ENCODE results near the gene MRPL21. TPM values are rescaled to one million over a fixed set of nuclear protein-coding genes. Genes with fewer than 3 reads are reported as not detected.
"Not testable (repeated sequence)": the region's sequence is repeated elsewhere in the genome, so short reads cannot be mapped to it uniquely, and the experiment has no call there.

The MRPL21 gene
- total RNA-seq, 1 experiment from 2014 or later = 106 TPM

DNA sequence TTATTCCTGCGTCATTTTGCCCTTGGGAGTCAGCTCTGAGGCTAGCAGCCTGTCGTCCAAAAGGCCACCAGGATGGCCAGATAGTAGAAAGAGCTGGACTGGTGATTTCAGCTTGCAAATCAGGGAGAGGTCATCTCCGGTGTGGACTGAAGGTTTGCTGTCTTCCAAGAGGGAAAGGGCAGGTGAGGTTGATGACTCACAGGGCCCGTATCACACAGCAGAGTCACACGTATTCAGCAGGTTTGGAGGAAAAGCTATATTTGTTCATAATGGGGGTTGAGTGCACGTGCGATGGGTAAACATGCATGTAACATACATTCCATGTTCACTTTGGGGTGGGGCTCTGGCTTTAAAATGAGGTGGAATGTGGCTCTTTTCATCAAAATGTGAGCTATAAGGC, 25.6 kb downstream of the MRPL21 start:
- DNase-seq (ENCODE audit: extremely low read depth, low read depth) = no peak

GRCh38 chr11:68872216-68873003, 31.2 kb downstream of the MRPL21 start:
- no peak for DNase-seq (ENCODE audit: extremely low read depth, low read depth)

- DNase-seq (ENCODE audit: extremely low read depth, low read depth) = no peak
These were observed 33.2 kb downstream of the MRPL21 start for GRCh38 chr11:68870470-68870869.

DNA sequence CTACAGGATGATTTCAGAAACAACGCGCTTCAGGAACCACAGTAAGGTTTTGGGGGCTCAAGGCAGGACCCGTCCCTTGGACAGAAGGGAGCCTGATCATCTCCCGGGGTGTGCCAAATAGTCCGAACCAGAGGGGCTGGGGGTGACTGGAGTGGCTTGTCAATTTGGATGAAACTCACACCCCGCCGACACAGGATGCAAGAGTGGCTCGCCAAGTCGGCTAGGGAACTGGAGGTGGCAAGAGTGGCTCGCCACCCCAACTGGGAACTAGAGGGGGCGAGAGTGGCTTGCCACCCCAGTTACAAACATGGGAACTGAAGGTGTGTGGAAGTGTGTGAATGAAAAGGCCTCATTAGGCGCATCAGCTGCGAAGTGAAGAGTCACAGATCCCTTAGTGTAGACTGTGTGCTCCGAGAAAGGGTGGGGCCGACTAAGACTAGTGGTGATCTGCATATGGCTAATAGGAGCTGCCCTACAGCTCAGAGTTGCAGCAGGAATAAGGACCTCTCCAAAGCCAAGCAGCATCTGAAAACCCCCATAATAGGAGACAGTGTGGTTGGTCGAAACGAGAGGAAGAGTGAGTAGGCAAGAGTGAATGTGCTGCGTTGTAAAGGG, 35.3 kb downstream of the MRPL21 start:
- no peak for DNase-seq (ENCODE audit: extremely low read depth, low read depth)

- no peak for DNase-seq (ENCODE audit: extremely low read depth, low read depth)
These were observed 36.6 kb downstream of the MRPL21 start for GRCh38 chr11:68867066-68867465.

DNA sequence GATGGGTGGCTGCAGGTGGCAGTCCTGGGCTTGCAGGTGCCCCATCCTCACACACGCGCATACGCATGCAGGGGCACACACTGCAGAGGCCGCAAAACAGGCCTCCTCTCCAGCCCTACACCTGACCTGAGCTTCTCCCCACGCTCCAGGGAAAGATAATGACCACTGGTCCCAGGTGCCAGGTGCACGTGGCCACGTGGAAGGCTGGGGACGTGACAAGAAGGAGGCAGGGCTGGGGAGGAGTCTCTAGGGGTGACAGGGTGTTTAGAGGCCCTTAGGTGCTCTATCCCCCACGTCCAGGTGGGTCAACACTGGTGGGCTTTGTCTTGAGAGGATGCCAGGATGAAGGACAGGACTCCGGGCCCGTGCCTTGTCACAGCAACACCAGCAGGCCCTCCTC, 38.4 kb downstream of the MRPL21 start:
- no peak for DNase-seq (ENCODE audit: extremely low read depth, low read depth)

GRCh38 chr11:68863553-68864265, 39.9 kb downstream of the MRPL21 start:
- no peak for DNase-seq (ENCODE audit: extremely low read depth, low read depth)

GRCh38 chr11:68862421-68862820, 41.2 kb downstream of the MRPL21 start:
- no peak for DNase-seq (ENCODE audit: extremely low read depth, low read depth)

DNA sequence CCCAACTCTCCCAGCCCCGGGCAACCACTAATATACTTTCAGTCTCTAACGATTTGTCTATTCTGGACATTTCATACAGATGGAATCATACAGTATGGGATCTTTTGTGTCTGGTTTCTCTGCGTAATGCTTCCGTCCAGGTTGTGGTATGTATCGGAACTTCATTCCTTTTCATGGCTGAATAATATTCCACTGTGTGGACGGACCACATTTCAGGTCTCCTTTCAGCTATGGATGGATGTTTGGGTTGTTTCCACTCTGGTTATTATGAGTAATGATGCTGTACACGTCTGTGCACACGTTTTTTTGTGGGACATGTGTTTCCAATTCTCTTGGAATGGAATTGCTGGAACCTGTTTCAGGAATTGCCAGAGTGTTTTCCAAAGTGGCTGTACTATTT, 44.5 kb downstream of the MRPL21 start:
- DNase-seq (ENCODE audit: extremely low read depth, low read depth) = no peak

- no peak for DNase-seq (ENCODE audit: extremely low read depth, low read depth)
These were observed 46.5 kb downstream of the MRPL21 start for GRCh38 chr11:68857037-68857586.

DNA sequence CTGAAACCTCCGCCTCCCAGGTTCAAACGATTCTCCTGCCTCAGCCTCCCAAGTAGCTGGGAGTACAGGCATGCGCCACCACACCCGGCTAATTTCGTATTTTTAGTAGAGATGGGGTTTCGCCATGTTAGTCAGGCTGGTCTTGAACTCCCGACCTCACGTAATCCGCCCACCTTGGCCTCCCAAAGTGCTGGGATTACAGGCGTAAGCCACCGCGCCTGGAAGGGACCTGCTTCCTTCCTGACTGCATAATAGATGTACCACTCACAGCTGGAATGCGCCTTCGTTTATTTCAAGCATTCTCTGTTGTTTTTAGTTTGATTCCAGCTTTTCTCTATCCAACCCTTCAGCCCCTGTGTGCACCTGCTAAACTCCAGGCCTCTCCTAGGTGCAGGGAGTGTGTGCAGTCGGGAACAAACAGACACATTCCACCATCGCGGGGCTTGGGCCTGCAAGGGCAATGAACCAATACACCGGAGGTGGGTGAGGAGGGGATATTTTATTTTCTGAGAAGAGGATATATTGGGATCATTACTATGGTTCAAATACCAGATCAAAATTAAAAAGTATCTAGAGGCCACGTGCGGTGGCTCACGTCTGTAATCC, 47.1 kb downstream of the MRPL21 start:
- not testable (repeated sequence) for DNase-seq (ENCODE audit: extremely low read depth, low read depth)

DNA sequence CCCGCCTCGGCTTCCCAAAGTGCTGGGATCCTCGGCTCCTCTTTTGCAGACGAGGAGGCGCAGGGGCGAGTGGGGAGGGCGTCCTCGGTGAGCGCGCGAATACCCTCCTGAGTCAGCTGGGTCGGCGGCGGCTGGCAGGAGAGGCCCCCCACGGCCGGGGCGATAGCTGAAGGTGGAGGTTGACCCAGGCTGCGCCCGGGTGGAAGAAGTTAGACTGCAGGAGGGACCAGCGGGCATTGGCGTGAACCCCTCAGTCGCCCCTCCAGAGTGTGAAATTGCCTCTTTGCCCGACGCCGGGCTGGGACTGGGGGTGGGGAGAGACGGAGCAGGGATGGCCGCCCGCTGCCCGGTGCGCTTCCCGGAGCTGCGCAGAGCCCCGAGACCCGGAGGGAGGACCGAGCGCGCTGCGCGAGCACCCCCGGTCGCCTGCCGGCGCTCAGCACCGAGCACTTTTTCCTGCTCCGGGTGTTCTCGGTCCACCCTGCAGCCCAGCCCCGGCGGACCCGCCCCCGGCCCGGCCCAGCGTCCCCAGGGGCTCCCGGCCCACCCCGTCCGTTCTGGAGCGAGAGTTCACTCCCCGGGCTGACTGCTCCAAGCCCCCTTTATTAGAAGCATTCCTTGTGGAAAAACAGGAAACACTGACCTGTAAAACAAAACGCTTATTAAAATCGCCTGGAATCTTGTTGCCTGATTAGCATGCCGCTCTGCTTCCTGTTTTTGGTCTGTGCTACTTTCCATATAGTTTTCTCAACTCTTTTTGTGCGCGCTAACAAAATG, 48.2 kb downstream of the MRPL21 start:
- DNase-seq (ENCODE audit: extremely low read depth, low read depth) = no peak

DNA sequence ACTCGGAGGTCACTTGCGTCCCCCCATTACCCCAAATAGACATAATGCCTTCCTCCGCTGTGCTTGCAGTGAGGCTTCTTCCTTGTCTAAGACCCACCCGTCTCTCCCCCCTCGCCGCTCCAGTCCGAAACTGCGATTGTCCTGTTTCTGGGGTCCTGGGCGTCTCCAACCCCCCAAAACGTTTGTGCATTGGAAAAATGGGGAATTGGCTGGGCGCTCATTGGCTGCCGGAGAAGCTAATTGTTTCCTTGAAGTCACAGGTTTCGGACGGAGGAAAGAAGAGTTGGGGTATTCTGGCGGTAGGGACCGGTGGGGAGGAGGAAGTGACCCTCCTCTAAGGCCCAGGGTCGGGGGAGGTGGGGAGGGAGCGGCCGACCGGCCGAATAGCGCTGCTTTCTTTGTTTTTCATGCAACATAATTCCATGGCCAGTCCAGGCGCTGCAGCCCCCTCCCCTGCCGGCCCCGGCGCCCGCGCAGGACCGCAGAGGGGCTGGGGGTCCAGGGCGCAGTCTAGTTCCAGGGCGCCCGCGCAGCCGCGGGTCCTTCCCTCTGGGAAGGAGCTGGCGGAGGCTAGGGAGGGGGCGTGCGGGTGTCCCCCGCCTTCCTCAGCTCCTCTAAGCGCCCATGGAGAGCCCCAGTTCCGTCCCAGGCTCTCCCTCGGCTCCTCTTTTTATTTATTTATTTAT, 49.2 kb downstream of the MRPL21 start:
- DNase-seq (ENCODE audit: extremely low read depth, low read depth) = no peak

GRCh38 chr11:68852628-68853027, 51.0 kb downstream of the MRPL21 start:
- no peak for DNase-seq (ENCODE audit: extremely low read depth, low read depth)

- no peak for DNase-seq (ENCODE audit: extremely low read depth, low read depth)
These were observed 55.2 kb downstream of the MRPL21 start for GRCh38 chr11:68848429-68848828.

- no peak for DNase-seq (ENCODE audit: extremely low read depth, low read depth)
These were observed 56.2 kb downstream of the MRPL21 start for GRCh38 chr11:68847395-68847794.

- DNase-seq (ENCODE audit: extremely low read depth, low read depth) = no peak
These were observed 58.2 kb downstream of the MRPL21 start for GRCh38 chr11:68845351-68846002.

DNA sequence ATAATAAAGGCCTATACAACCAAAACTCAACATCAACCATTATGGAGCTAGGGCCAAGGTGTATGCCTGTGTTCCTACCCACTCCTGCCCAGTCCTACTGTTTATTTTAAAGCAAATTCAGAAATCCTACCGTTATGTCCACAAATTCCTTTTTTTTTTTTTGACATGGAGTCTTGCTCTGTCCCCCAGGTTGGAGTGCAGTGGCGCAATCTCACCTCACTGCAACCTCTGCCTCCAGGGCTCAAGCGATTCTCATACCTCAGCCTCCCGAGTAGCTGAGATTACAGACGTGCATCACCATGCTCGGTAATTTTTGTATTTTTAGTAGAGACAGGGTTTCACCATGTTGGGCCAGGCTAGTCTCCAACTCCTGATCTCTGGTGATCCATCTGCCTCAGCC, 58.8 kb downstream of the MRPL21 start:
- DNase-seq (ENCODE audit: extremely low read depth, low read depth) = no peak

DNA sequence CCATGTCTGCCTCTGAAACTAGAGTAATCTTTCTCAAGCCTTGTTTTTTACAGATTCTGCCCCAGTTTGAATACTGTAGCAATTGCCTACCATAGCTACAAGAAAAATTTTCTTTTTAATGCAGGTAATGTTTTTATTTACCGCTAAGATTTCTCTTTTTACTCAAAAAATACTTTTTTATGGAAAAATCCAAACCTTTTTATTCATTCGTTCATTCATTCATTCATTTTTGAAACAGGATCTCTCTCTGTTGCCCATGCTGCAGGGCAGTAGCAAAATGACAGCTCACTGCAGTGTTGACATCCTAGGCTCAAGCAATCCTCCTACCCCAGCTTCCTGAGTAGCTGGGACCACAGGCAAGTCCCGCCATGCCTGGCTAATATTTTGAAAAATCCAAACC, 59.3 kb downstream of the MRPL21 start:
- DNase-seq (ENCODE audit: extremely low read depth, low read depth) = no peak

Data from NCI-H460 (cell line).